CD4-positive, alpha-beta memory T cell (primary cell): ENCODE measurements around the gene B3GNT8. TPM values are rescaled to one million over a fixed set of nuclear protein-coding genes. Genes with fewer than 3 reads are reported as not detected.
"Not testable (repeated sequence)": the region's sequence is repeated elsewhere in the genome, so short reads cannot be mapped to it uniquely, and the experiment has no call there.

Experiments used
- CTCF ChIA-PET: fragments of 350-600 bp; sonication (Branson Sonifier 250); formaldehyde crosslinking; loops from one replicate; lab custom pipeline; 2021; ENCODE audit warnings: inconsistent platforms; ENCODE audit not compliant: partially characterized antibody; lab: Charles Lee
- POLR2A ChIA-PET: fragments of 350-600 bp; sonication (Branson Sonifier 250); formaldehyde crosslinking; loops from one replicate; lab custom pipeline; 2021; ENCODE audit not compliant: partially characterized antibody; lab: Charles Lee
- DNase-seq, 5 donors: peaks; one replicate each; pipeline versions ENCODE4 v3.0.0 to v3.0.0-alpha.2; 2020 to 2022; ENCODE audit warnings: mixed read lengths in 1 of 5
- H3K27ac ChIP-seq: one replicate; pipeline ENCODE4 v1.7.0; 2013; ENCODE audit warnings: low read depth, low read length
- H3K27me3 ChIP-seq: 2 replicates; pipeline ENCODE4 v1.7.0; 2013; ENCODE audit warnings: mild to moderate bottlenecking, low read length, moderate library complexity; ENCODE audit not compliant: insufficient read depth
- H3K36me3 ChIP-seq: 2 replicates; pipeline ENCODE4 v1.7.0; 2013; ENCODE audit warnings: mild to moderate bottlenecking, low read length, moderate library complexity; ENCODE audit not compliant: insufficient read depth
- H3K4me1 ChIP-seq: 2 replicates; pipeline ENCODE4 v1.7.0; 2013; ENCODE audit warnings: mild to moderate bottlenecking, low read length, moderate library complexity; ENCODE audit not compliant: insufficient read depth
- H3K4me3 ChIP-seq, 2 donors: one replicate each; pipeline ENCODE4 v1.7.0; 2013; ENCODE audit warnings: low read length in 2 of 2, mild to moderate bottlenecking in 1 of 2
- H3K9me3 ChIP-seq, 2 donors: one replicate each; pipeline ENCODE4 v1.7.0; 2013; ENCODE audit warnings: low read length in 2 of 2, control low read depth in 1 of 2; ENCODE audit not compliant: control insufficient read depth in 1 of 2
- H3K27ac Mint-ChIP-seq, 7 donors: one replicate each; pipeline ENCODE4 v1.8.0; 2020 to 2021; ENCODE audit warnings: mixed read lengths in 7 of 7, mild to moderate bottlenecking in 6 of 7, inconsistent platforms in 3 of 7, moderate library complexity in 3 of 7
- H3K27me3 Mint-ChIP-seq, 2 donors: one replicate each; pipeline ENCODE4 v1.8.0; 2020 to 2021; ENCODE audit warnings: mixed read lengths in 2 of 2
- H3K36me3 Mint-ChIP-seq, 2 donors: one replicate each; pipeline ENCODE4 v1.8.0; 2020 to 2021; ENCODE audit warnings: mixed read lengths in 2 of 2, inconsistent platforms in 1 of 2, mild to moderate bottlenecking in 1 of 2
- H3K4me1 Mint-ChIP-seq, 4 donors: one replicate each; pipeline ENCODE4 v1.8.0; 2020 to 2021; ENCODE audit warnings: mixed read lengths in 4 of 4, mild to moderate bottlenecking in 1 of 4
- H3K4me3 Mint-ChIP-seq, 8 donors: one replicate each; pipeline ENCODE4 v1.8.0; 2020 to 2021; ENCODE audit warnings: mixed read lengths in 8 of 8, mild to moderate bottlenecking in 7 of 8, moderate library complexity in 6 of 8, inconsistent platforms in 3 of 8
- H3K9me3 Mint-ChIP-seq, 8 donors: one replicate each; pipeline ENCODE4 v1.8.0; 2020 to 2021; ENCODE audit warnings: mixed read lengths in 8 of 8, mild to moderate bottlenecking in 5 of 8, inconsistent platforms in 3 of 8, moderate library complexity in 1 of 8
- intact Hi-C: fragments of 100-400 bp; cut with micrococcal nuclease; formaldehyde crosslinking; loops from one replicate; pipeline ENCODE4 v1.15.1; 2023
- polyA plus RNA-seq, 2 donors: library from polyadenylated mRNA; unstranded; fragments of 300-500 nt; fragmentation: Illumina TruSeq; gene quantifications; one replicate each; pipeline ENCODE4 v1.2.3, GENCODE V29; 2021
- total RNA-seq, 2 experiments: library from RNA; stranded (reverse); gene quantifications; one replicate each; pipeline ENCODE4 v1.2.3, GENCODE V29; 2021

The B3GNT8 gene
- total and polyA plus RNA-seq, 4 experiments from 2014 or later: 0.64 to 7.1 (median 3.0) TPM

DNA sequence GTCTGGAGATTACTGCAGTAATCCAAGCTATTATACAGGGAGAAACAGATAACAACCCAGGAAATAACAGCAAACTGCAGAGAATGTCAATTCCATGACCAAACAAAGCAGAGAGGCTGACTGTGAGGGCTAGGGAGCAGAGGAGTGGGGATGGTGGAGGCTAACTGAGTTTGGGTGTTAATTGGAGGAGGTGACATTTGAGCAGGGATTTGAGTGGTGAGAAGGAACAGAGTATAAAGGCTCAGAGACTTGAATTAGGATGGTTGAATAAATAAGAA lies 9.4 kb upstream of the B3GNT8 start:
- H3K36me3 Mint-ChIP-seq: peaks cover 23 to 29% of the 10 kb centered on the region in 2 donors
- H3K27ac Mint-ChIP-seq: peak overlapping the region in 2 of 7 donors; percentile 23 to 57
- H3K9me3 ChIP-seq: no peaks in the 10 kb centered on the region
- H3K27ac ChIP-seq: no peak overlapping the region
- peaks cover 13% of the 10 kb centered on the region for H3K36me3 ChIP-seq
- H3K27me3 Mint-ChIP-seq: no peaks in the 10 kb centered on the region
- peak overlapping the region in 4 of 8 donors; percentile 2 to 64 (median 25) for H3K4me3 Mint-ChIP-seq
- H3K27me3 ChIP-seq: no peaks in the 10 kb centered on the region
- no peaks in the 10 kb centered on the region for H3K9me3 Mint-ChIP-seq
- POLR2A ChIA-PET: interaction anchor here (1.2 kb wide), 1 partner anchor 73 kb away, joined by 3 read pairs; the partner anchor contains the start of gene B9D2
- CTCF ChIA-PET: interaction anchor here (1.0 to 2.2 kb wide), 3 partner anchors 12 to 161 kb away, joined by 3 to 6 read pairs (median 4); no protein-coding TSS in a partner anchor
- H3K4me1 Mint-ChIP-seq: peaks cover 10 to 16% (median 13%) of the 10 kb centered on the region in 4 donors
- intact Hi-C loops: no loop called here
- H3K4me1 ChIP-seq: peaks cover 20% of the 10 kb centered on the region
- H3K4me3 ChIP-seq: no peak overlapping the region
- DNase-seq: no peak

DNA sequence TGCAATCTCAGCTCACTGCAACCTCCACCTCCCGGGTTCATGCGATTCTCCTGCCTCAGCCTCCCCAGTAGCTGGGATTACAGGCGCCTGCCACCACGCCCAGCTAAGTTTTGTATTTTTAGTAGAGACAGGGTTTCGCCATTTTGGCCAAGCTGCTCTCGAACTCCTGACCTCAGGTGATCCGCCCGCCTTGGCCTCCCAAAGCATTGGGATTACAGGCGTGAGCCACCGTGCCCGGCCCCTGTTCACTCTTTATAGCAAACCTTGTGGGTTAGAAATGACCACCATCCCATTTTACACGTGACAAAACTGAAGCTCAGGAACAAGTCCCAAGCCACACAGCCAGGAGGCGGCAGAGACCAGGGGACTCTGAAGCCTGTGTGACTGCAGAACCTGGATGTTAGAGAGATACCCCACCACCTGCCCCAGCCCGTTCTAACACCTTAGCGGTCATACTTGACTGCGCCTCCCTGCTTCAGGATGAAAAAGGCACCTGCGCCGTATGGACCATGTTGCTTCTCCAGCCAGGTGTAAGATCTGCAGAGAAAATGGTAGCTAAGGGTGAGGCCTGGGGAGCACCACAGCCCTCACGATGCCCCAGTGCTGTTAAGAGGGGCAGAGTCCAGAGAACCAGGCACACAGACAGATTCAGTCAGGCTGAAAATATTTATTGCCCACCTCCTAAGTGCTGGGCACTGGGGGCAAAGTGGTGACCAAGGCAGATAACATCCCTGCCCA lies 8.9 kb upstream of the B3GNT8 start:
- ChIA-PET POLR2A (no interaction called here), CTCF (interaction anchor here (1.0 to 2.2 kb wide), 3 partner anchors 13 to 161 kb away, joined by 3 to 6 read pairs (median 4); no protein-coding TSS in a partner anchor)
- Mint-ChIP-seq H3K9me3 (no peaks in the 10 kb centered on the region), H3K4me1 (peaks cover 12 to 18% (median 17%) of the 10 kb centered on the region in 4 donors), H3K4me3 (peak overlapping the region in 2 of 8 donors; percentile 15 to 64), H3K27me3 (no peaks in the 10 kb centered on the region), H3K36me3 (peaks cover 26 to 33% of the 10 kb centered on the region in 2 donors), H3K27ac (no peak overlapping the region)
- Histone ChIP-seq H3K27ac (no peak overlapping the region), H3K9me3 (no peaks in the 10 kb centered on the region), H3K4me1 (peaks cover 25% of the 10 kb centered on the region), H3K27me3 (no peaks in the 10 kb centered on the region), H3K36me3 (peaks cover 14% of the 10 kb centered on the region), H3K4me3 (no peak overlapping the region)
- no peak for DNase-seq
- intact Hi-C loops: no loop called here

DNA sequence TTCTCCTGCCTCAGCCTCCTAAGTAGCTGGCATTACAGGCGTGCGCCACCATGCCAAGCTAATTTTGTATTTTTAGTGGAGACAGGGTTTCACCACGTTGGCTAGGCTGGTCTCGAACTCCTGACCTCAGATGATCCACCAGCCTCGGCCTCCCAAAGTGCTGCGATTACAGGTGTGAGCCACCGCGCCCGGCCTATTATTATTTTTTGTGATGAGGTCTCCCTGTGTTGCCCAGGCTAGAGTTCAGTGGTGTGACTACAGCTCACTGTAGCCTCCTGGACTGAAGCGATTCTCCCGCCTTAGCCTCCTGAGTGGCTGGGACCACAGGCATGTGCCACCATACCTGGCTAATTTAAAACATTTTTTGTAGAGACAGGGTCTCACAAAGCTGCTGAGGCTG lies 8.2 kb upstream of the B3GNT8 start:
- H3K27me3 Mint-ChIP-seq, DNase-seq, H3K9me3 Mint-ChIP-seq, H3K4me3 Mint-ChIP-seq, H3K9me3 ChIP-seq, POLR2A ChIA-PET, intact Hi-C loops, H3K27me3 ChIP-seq, H3K27ac ChIP-seq, H3K4me3 ChIP-seq: not testable (repeated sequence)
- peak overlapping the region in 1 of 7 donors; percentile 30 for H3K27ac Mint-ChIP-seq
- H3K36me3 Mint-ChIP-seq: peaks cover 30 to 33% of the 10 kb centered on the region in 2 donors
- Histone ChIP-seq H3K4me1 (peaks cover 26% of the 10 kb centered on the region), H3K36me3 (peaks cover 14% of the 10 kb centered on the region)
- CTCF ChIA-PET: interaction anchor here (2.2 kb wide), 1 partner anchor 13 kb away, joined by 6 read pairs; no protein-coding TSS in a partner anchor
- H3K4me1 Mint-ChIP-seq: peaks cover 14 to 22% (median 18%) of the 10 kb centered on the region in 4 donors

DNA sequence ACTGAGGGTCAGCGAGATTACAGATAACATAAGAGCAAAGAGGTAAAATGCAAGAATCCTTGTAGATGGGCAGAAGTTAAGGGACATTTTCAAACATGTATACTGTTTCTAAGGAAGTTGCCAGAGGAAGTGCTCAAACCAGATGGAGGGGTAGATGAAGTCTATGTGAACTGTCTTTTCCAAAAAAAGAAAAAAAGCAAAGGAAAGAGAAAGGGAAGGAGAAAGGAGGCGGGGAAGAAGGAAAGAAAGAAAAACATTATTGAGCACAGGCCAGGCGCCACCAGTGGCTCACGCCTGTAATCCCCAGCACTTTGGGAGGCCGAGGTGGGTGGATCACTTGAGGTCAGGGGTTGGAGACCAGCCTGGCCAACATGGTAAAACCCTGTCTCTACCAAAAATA lies 7.3 kb upstream of the B3GNT8 start:
- Mint-ChIP-seq H3K36me3 (peaks cover 30 to 33% of the 10 kb centered on the region in 2 donors), H3K27ac (no peak overlapping the region), H3K27me3 (no peaks in the 10 kb centered on the region), H3K4me1 (peaks cover 14 to 23% (median 19%) of the 10 kb centered on the region in 4 donors), H3K4me3 (no peak overlapping the region), H3K9me3 (no peaks in the 10 kb centered on the region)
- Histone ChIP-seq H3K27ac (no peak overlapping the region), H3K4me1 (peaks cover 20% of the 10 kb centered on the region), H3K9me3 (no peaks in the 10 kb centered on the region), H3K27me3 (no peaks in the 10 kb centered on the region), H3K4me3 (no peak overlapping the region), H3K36me3 (peaks cover 14% of the 10 kb centered on the region)
- CTCF ChIA-PET: no interaction called here
- intact Hi-C loops: no loop called here
- POLR2A ChIA-PET: no interaction called here
- no peak for DNase-seq

DNA sequence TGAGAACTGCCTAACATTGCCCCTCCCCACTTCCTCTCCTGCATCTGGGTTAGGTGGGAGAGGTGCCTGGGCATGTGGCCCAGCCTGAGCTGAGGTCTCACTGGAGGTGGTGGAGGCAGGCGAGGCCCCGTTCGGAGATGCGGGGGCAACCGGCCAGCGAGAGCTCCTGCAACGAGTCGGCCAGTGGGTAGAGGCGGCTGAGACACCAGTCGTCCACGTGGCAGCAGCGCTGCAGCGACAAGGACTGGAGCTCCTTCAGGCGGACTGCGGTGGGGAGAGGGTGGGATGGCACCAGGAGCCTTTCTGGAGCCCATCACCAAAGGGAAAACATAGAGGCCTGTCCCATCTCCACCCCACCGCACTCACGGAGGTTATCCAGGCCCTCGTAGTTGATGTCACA lies 6.0 kb upstream of the B3GNT8 start:
- H3K27ac Mint-ChIP-seq: peak overlapping the region in 1 of 7 donors; percentile 47
- Histone ChIP-seq H3K4me3 (no peak overlapping the region), H3K27me3 (no peaks in the 10 kb centered on the region), H3K36me3 (peaks cover 14% of the 10 kb centered on the region), H3K4me1 (peaks cover 20% of the 10 kb centered on the region), H3K9me3 (no peaks in the 10 kb centered on the region), H3K27ac (no peak overlapping the region)
- peaks cover 30 to 37% of the 10 kb centered on the region in 2 donors for H3K36me3 Mint-ChIP-seq
- H3K9me3 Mint-ChIP-seq: no peaks in the 10 kb centered on the region
- peaks cover 16 to 36% (median 25%) of the 10 kb centered on the region in 4 donors for H3K4me1 Mint-ChIP-seq
- no peak for DNase-seq
- intact Hi-C loops: no loop called here
- H3K27me3 Mint-ChIP-seq: no peaks in the 10 kb centered on the region
- H3K4me3 Mint-ChIP-seq: no peak overlapping the region
- CTCF ChIA-PET: interaction anchor here (0.5 to 0.9 kb wide), 3 partner anchors 16 to 249 kb away, joined by 3 read pairs; no protein-coding TSS in a partner anchor
- POLR2A ChIA-PET: interaction anchor here (0.6 to 0.7 kb wide), 2 partner anchors 129 to 153 kb away, joined by 3 read pairs; no protein-coding TSS in a partner anchor

DNA sequence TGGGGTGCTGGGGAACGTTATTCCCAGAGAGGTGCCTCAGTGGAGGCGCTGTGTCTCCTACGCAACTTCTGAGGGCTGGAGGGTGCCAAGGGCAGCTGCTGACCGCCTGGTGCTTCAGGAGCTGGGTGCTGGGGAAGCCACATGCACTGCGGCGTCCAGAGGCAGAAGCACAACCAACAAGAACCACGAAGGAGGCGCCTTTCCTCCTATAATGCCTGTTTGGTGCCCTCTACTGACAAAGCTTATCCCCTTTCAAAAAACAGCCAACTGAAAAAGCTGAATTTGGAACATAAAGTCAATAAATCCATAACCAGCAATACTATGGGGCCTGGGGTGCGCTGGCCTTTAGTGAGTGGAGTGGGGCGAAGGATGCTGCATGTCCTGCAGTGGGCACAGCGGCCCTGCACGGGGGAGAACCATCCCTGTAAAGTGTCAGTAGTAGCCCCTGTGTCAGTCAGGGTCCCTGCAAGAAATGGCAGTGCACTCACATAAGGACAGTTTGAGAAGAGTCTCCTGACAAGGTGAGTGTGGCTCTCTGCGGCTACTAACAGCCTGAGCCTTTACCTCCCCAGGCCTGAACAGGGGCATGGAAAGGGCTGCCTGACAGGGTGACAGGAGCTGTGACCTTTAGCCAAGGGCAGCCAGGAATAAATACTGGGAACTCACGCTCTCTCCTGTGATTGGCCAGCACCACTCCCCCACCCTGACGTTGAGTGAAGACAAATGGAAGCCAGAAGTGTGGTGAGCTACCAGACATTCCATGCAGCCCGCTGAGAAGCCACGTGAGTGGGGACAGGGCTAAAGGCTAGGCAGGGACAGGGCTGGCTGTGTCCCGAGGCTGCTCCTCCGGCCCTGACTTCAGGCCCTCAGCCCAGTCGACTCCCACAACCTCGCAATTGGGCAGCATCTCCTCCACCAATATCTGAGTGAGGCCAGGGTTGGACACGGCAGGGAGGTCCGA lies 4.5 kb upstream of the B3GNT8 start:
- Histone ChIP-seq H3K27me3 (no peaks in the 10 kb centered on the region), H3K27ac (no peak overlapping the region), H3K9me3 (no peaks in the 10 kb centered on the region), H3K4me1 (peaks cover 29% of the 10 kb centered on the region), H3K4me3 (no peak overlapping the region), H3K36me3 (peaks cover 14% of the 10 kb centered on the region)
- Mint-ChIP-seq H3K4me1 (peaks cover 19 to 44% (median 30%) of the 10 kb centered on the region in 4 donors), H3K9me3 (no peaks in the 10 kb centered on the region), H3K4me3 (no peak overlapping the region), H3K36me3 (peaks cover 26 to 42% of the 10 kb centered on the region in 2 donors), H3K27me3 (no peaks in the 10 kb centered on the region), H3K27ac (peak overlapping the region in 3 of 7 donors; percentile 22 to 62 (median 40))
- ChIA-PET POLR2A (interaction anchor here (0.8 to 2.1 kb wide), 6 partner anchors 8 to 124 kb away, joined by 3 to 12 read pairs (median 4); partner anchors contain the start of genes B9D2, DMAC2 and TGFB1), CTCF (interaction anchor here (0.6 to 2.0 kb wide), 8 partner anchors 9 to 227 kb away, joined by 3 to 10 read pairs (median 4); partner anchors contain the start of gene B9D2)
- intact Hi-C loops: no loop called here
- no peak for DNase-seq
